H9 (cell line): Measurements from ENCODE around the gene SIGLEC14. TPM values are rescaled to one million over a fixed set of nuclear protein-coding genes. Genes with fewer than 3 reads are reported as not detected.
A peak's percentile ranks its signal among the peaks of the same experiment; 100 is the strongest.

Source experiments
- DNase-seq: peaks from one replicate; pipeline ENCODE4 v3.0.0-alpha.2; 2017
- H2AFZ ChIP-seq: one replicate; pipeline ENCODE4 v1.6.1; 2013; ENCODE audit warnings: mild to moderate bottlenecking, low read length, control low read depth, moderate library complexity
- H2AK5ac ChIP-seq: 2 replicates; pipeline ENCODE4 v1.6.1; 2013; ENCODE audit warnings: low read length, control low read depth, mixed read lengths; ENCODE audit not compliant: insufficient read length
- H2BK120ac ChIP-seq: one replicate; pipeline ENCODE4 v1.6.1; 2013; ENCODE audit warnings: low read depth, mild to moderate bottlenecking, low read length, control low read depth, inconsistent platforms; ENCODE audit not compliant: poor library complexity, severe bottlenecking
- H2BK12ac ChIP-seq: 2 replicates; pipeline ENCODE4 v1.6.1; 2013; ENCODE audit warnings: low read length, control low read depth, mixed read lengths, low read depth; ENCODE audit not compliant: insufficient read length
- H2BK15ac ChIP-seq: 2 replicates; pipeline ENCODE4 v1.6.1; 2013; ENCODE audit warnings: low read depth, low read length, control low read depth
- H2BK20ac ChIP-seq: one replicate; pipeline ENCODE4 v1.6.1; 2013; ENCODE audit warnings: low read depth, mild to moderate bottlenecking, low read length, control low read depth, inconsistent platforms; ENCODE audit not compliant: poor library complexity, severe bottlenecking
- H2BK5ac ChIP-seq: 2 replicates; pipeline ENCODE4 v1.6.1; 2013; ENCODE audit warnings: low read length, control low read depth, mixed read lengths; ENCODE audit not compliant: insufficient read length
- H3K14ac ChIP-seq: 2 replicates; pipeline ENCODE4 v1.6.1; 2013; ENCODE audit warnings: low read length, control low read depth; ENCODE audit not compliant: insufficient read depth
- H3K18ac ChIP-seq: 2 replicates; pipeline ENCODE4 v1.6.1; 2013; ENCODE audit warnings: low read depth, mild to moderate bottlenecking, mixed read lengths, low read length, control low read depth; ENCODE audit not compliant: insufficient read length
- H3K23ac ChIP-seq: 2 replicates; pipeline ENCODE4 v1.6.1; 2013; ENCODE audit warnings: low read length, control low read depth, mixed read lengths, low read depth; ENCODE audit not compliant: insufficient read length
- H3K23me2 ChIP-seq: 2 replicates; pipeline ENCODE4 v1.6.1; 2013; ENCODE audit warnings: low read depth, mild to moderate bottlenecking, mixed read lengths, low read length, control low read depth; ENCODE audit not compliant: insufficient read length, poor library complexity, severe bottlenecking
- H3K27ac ChIP-seq: 2 replicates; pipeline ENCODE4 v1.5.1; 2013; ENCODE audit warnings: low read length, control low read depth, mixed read lengths, low read depth; ENCODE audit not compliant: insufficient read length
- H3K27me3 ChIP-seq: 2 replicates; pipeline ENCODE4 v1.6.1; 2013; ENCODE audit warnings: low read length, control low read depth, inconsistent platforms; ENCODE audit not compliant: insufficient read depth
- H3K4ac ChIP-seq: 2 replicates; pipeline ENCODE4 v1.6.1; 2013; ENCODE audit warnings: low read depth, mild to moderate bottlenecking, control low read depth, inconsistent platforms, low read length, moderate library complexity
- H3K4me1 ChIP-seq: 2 replicates; pipeline ENCODE4 v1.6.1; 2013; ENCODE audit warnings: low read length, control low read depth, inconsistent platforms; ENCODE audit not compliant: insufficient read depth
- H3K4me2 ChIP-seq: 2 replicates; pipeline ENCODE4 v1.6.1; 2013; ENCODE audit warnings: low read length, control low read depth, mixed read lengths; ENCODE audit not compliant: insufficient read length, insufficient read depth
- H3K56ac ChIP-seq: 2 replicates; pipeline ENCODE4 v1.6.1; 2013; ENCODE audit warnings: low read depth, mild to moderate bottlenecking, mixed read lengths, low read length, control low read depth; ENCODE audit not compliant: insufficient read length
- H3K79me1 ChIP-seq: 2 replicates; pipeline ENCODE4 v1.6.1; 2013; ENCODE audit warnings: low read depth, mild to moderate bottlenecking, moderate library complexity, low read length, control low read depth, inconsistent platforms; ENCODE audit not compliant: insufficient read depth, poor library complexity, severe bottlenecking
- H3K79me2 ChIP-seq: 2 replicates; pipeline ENCODE4 v1.6.1; 2013; ENCODE audit warnings: low read length, control low read depth, inconsistent platforms; ENCODE audit not compliant: insufficient read depth
- H3K9ac ChIP-seq: 2 replicates; pipeline ENCODE4 v1.6.1; 2013; ENCODE audit warnings: low read length, control low read depth, mixed read lengths; ENCODE audit not compliant: insufficient read length; ENCODE audit errors: extremely low read depth
- H3K9me3 ChIP-seq: one replicate; pipeline ENCODE4 v1.6.1; 2013; ENCODE audit warnings: low read depth, low read length, inconsistent platforms; ENCODE audit not compliant: control insufficient read depth
- H3T11ph ChIP-seq: one replicate; pipeline ENCODE4 v1.6.1; 2013; ENCODE audit warnings: mild to moderate bottlenecking, low read length, control low read depth, inconsistent platforms
- H4K20me1 ChIP-seq: one replicate; pipeline ENCODE4 v1.6.1; 2013; ENCODE audit not compliant: control insufficient read depth, insufficient read length, insufficient read depth
- H4K5ac ChIP-seq: 2 replicates; pipeline ENCODE4 v1.6.1; 2013; ENCODE audit warnings: low read depth, mild to moderate bottlenecking, mixed read lengths, low read length, control low read depth; ENCODE audit not compliant: insufficient read length
- H4K8ac ChIP-seq: replicated peaks from 2 replicates; pipeline ENCODE4 v1.6.1; 2013; ENCODE audit warnings: low read length, control low read depth, mixed read lengths, low read depth; ENCODE audit not compliant: insufficient read length
- H4K91ac ChIP-seq: 2 replicates; pipeline ENCODE4 v1.6.1; 2013; ENCODE audit warnings: low read depth, mild to moderate bottlenecking, moderate library complexity, mixed read lengths, low read length, control low read depth; ENCODE audit not compliant: insufficient read length
- H3K27ac Mint-ChIP-seq, 3 experiments: 2 replicates in 2 of 3; 3 replicates in 1 of 3; pipeline ENCODE4 v1.8.0; 2020 to 2021; ENCODE audit warnings: mixed read lengths in 3 of 3, mild to moderate bottlenecking in 1 of 3, moderate library complexity in 1 of 3
- H3K27me3 Mint-ChIP-seq: 2 replicates; pipeline ENCODE4 v1.8.0; 2021; ENCODE audit warnings: low read depth, mild to moderate bottlenecking, moderate library complexity, mixed read lengths
- H3K36me3 Mint-ChIP-seq, 3 experiments: 2 replicates in 2 of 3; 3 replicates in 1 of 3; pipeline ENCODE4 v1.8.0; 2020 to 2021; ENCODE audit warnings: low read depth in 3 of 3, mixed read lengths in 3 of 3; ENCODE audit not compliant: insufficient read depth in 1 of 3
- H3K4me1 Mint-ChIP-seq, 2 experiments: 2 replicates each; pipeline ENCODE4 v1.8.0; 2020; ENCODE audit warnings: mixed read lengths in 2 of 2
- H3K4me3 Mint-ChIP-seq, 2 experiments: 2 replicates in 1 of 2; 3 replicates in 1 of 2; pipeline ENCODE4 v1.8.0; 2020 to 2021; ENCODE audit warnings: mild to moderate bottlenecking in 2 of 2, mixed read lengths in 2 of 2, moderate library complexity in 1 of 2
- H3K9me3 Mint-ChIP-seq, 2 experiments: 2 replicates in 1 of 2; 3 replicates in 1 of 2; pipeline ENCODE4 v1.8.0; 2020; ENCODE audit warnings: mild to moderate bottlenecking in 2 of 2, mixed read lengths in 2 of 2, moderate library complexity in 1 of 2
- WGBS: extraction: QIAGEN DNeasy Blood & Tissue Kit; methylation state at CpG from one replicate; pipeline ENCODE4 v1.1.7; 2013; ENCODE audit warnings: missing lambda C conversion rate, low lambda C conversion rate, mixed read lengths; ENCODE audit not compliant: insufficient read length; ENCODE audit errors: extremely low coverage; 5-methylcytosine and 5-hydroxymethylcytosine counted together
- total RNA-seq: library from RNA; stranded (reverse); gene quantifications from 2 replicates; pipeline ENCODE4 v1.2.1, GENCODE V29; 2021
- TF ChIP-seq, protein P1 (sequence below): fragments of 200-600 bp; sonication (generic); conservative IDR thresholded peaks from 3 replicates; pipeline ENCODE4 v1.8.0; 2021; ENCODE audit warnings: antibody characterized with exemption, mild to moderate bottlenecking

Gene SIGLEC14
- total RNA-seq, 1 experiment from 2014 or later: not detected

GRCh38 chr19:51593969-51594773, 52.5 kb downstream of the SIGLEC14 start:
- Histone ChIP-seq H2AFZ (no peak overlapping the region), H3K27ac (no peak overlapping the region), H3K18ac (peak overlapping the region; percentile 6), H2BK120ac (no peak overlapping the region), H3K23ac (no peak overlapping the region), H2BK20ac (no peak overlapping the region), H2AK5ac (no peak overlapping the region), H4K91ac (no peak overlapping the region), H4K5ac (no peak overlapping the region), H3K79me2 (no peaks in the 10 kb centered on the region), H3K4ac (no peak overlapping the region), H3K9me3 (no peaks in the 10 kb centered on the region), H3K14ac (no peak overlapping the region; the same call in 1 of the 2 replicates), H3K23me2 (peaks cover 10% of the 10 kb centered on the region), H3T11ph (no peak overlapping the region), H3K4me1 (no peaks in the 10 kb centered on the region; the same call in 1 of the 2 replicates), H3K9ac (peak overlapping the region; percentile 16), H3K4me2 (peak overlapping the region; percentile 83), H3K27me3 (no peaks in the 10 kb centered on the region), H4K8ac (no peak overlapping the region), H2BK5ac (no peak overlapping the region), H4K20me1 (no peaks in the 10 kb centered on the region), H2BK15ac (no peak overlapping the region), H3K56ac (no peak overlapping the region), H3K79me1 (no peaks in the 10 kb centered on the region), H2BK12ac (no peak overlapping the region)
- TF ChIP-seq, protein P1, sequence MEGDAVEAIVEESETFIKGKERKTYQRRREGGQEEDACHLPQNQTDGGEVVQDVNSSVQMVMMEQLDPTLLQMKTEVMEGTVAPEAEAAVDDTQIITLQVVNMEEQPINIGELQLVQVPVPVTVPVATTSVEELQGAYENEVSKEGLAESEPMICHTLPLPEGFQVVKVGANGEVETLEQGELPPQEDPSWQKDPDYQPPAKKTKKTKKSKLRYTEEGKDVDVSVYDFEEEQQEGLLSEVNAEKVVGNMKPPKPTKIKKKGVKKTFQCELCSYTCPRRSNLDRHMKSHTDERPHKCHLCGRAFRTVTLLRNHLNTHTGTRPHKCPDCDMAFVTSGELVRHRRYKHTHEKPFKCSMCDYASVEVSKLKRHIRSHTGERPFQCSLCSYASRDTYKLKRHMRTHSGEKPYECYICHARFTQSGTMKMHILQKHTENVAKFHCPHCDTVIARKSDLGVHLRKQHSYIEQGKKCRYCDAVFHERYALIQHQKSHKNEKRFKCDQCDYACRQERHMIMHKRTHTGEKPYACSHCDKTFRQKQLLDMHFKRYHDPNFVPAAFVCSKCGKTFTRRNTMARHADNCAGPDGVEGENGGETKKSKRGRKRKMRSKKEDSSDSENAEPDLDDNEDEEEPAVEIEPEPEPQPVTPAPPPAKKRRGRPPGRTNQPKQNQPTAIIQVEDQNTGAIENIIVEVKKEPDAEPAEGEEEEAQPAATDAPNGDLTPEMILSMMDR: no peak
- Mint-ChIP-seq H3K27ac (peak overlapping the region in 2 of 3 experiments; percentile 19 to 75; a peak in 3 of 7 replicates), H3K4me1 (peaks cover 15% of the 10 kb centered on the region in 2 experiments), H3K9me3 (peaks cover 21 to 25% of the 10 kb centered on the region in 2 experiments), H3K27me3 (peaks cover 11% of the 10 kb centered on the region), H3K36me3 (peaks cover 0 to 5% (median 4%) of the 10 kb centered on the region in 3 experiments; a peak in 4 of 7 replicates), H3K4me3 (peak overlapping the region; percentile 84 to 91)
- WGBS: no CpG with 5 or more reads among the region's 61 CpGs
- DNase-seq: peak; percentile 93
